OCI-LY7 (cell line): ENCODE data around the gene HGFAC. TPM values are rescaled to one million over a fixed set of nuclear protein-coding genes. Genes with fewer than 3 reads are reported as not detected.

Source experiments
- BruUV-seq: library from RNA; stranded (reverse); fragments of 400-500 nt; replicated peaks from 2 replicates; lab custom pipeline; 2021; lab: Mats Ljungman, UMichigan
- CTCF ChIA-PET: fragments of 300-600 bp; sonication (Branson Sonifier 250); formaldehyde crosslinking; loops from one replicate; lab custom pipeline; 2022; ENCODE audit warnings: antibody characterized with exemption; ENCODE audit not compliant: unreplicated experiment; lab: Charles Lee
- POLR2A ChIA-PET: fragments of 300-600 bp; sonication (Branson Sonifier 250); formaldehyde crosslinking; loops from one replicate; lab custom pipeline; 2022; ENCODE audit warnings: antibody characterized with exemption; lab: Charles Lee
- DNase-seq: peaks from one replicate; pipeline ENCODE4 v3.0.0-alpha.2; 2015; ENCODE audit warnings: low spot score
- H2AFZ ChIP-seq: fragments of 200-600 bp; sonication (generic), shearing (Covaris generic); 2 replicates; pipeline ENCODE4 v1.6.1; 2014; ENCODE audit warnings: mild to moderate bottlenecking, antibody characterized with exemption, low read length, moderate library complexity
- H3K27ac ChIP-seq: fragments of 200-600 bp; sonication (generic); 2 replicates; pipeline ENCODE4 v1.5.1; 2014; ENCODE audit warnings: mixed run types, low read depth, mild to moderate bottlenecking, moderate library complexity, low read length, inconsistent platforms; ENCODE audit not compliant: poor library complexity, severe bottlenecking
- H3K36me3 ChIP-seq: fragments of 200-600 bp; sonication (generic); 2 replicates; pipeline ENCODE4 v1.6.1; 2014; ENCODE audit warnings: mild to moderate bottlenecking, antibody characterized with exemption, low read length, moderate library complexity, mixed read lengths; ENCODE audit not compliant: insufficient read depth
- H3K4me1 ChIP-seq: fragments of 200-600 bp; sonication (generic); 2 replicates; pipeline ENCODE4 v1.5.1; 2014; ENCODE audit warnings: mild to moderate bottlenecking, low read length; ENCODE audit not compliant: insufficient read depth, poor library complexity, severe bottlenecking
- H3K4me2 ChIP-seq: fragments of 200-600 bp; sonication (generic); 2 replicates; pipeline ENCODE4 v1.6.1; 2014; ENCODE audit warnings: mild to moderate bottlenecking, low read length
- H3K4me3 ChIP-seq: fragments of 200-600 bp; sonication (generic); 2 replicates; pipeline ENCODE4 v1.5.1; 2014; ENCODE audit warnings: mild to moderate bottlenecking, low read depth, low read length; ENCODE audit not compliant: poor library complexity, severe bottlenecking
- H3K79me2 ChIP-seq: fragments of 200-600 bp; sonication (generic); 2 replicates; pipeline ENCODE4 v1.6.1; 2016; ENCODE audit warnings: low read depth, mild to moderate bottlenecking, low read length, moderate library complexity, mixed read lengths; ENCODE audit not compliant: insufficient read depth
- H3K9me2 ChIP-seq: fragments of 200-600 bp; sonication (generic); 2 replicates; pipeline ENCODE4 v1.6.1; 2016; ENCODE audit warnings: mild to moderate bottlenecking, low read length, mixed read lengths; ENCODE audit not compliant: insufficient read depth
- H3K9me3 ChIP-seq: fragments of 200-600 bp; sonication (generic); 2 replicates; pipeline ENCODE4 v1.6.1; 2014; ENCODE audit warnings: mild to moderate bottlenecking, mixed run types, low read length, mixed read lengths
- H4K20me1 ChIP-seq: fragments of 200-600 bp; sonication (generic); 2 replicates; pipeline ENCODE4 v1.6.1; 2014; ENCODE audit warnings: mild to moderate bottlenecking, antibody characterized with exemption, low read length, moderate library complexity, mixed read lengths; ENCODE audit not compliant: insufficient read depth
- CTCF ChIP-seq: fragments of 200-600 bp; sonication (generic); conservative IDR thresholded peaks from 2 replicates; pipeline ENCODE4 v1.5.1; 2014; ENCODE audit warnings: mild to moderate bottlenecking, antibody characterized with exemption, low read length, moderate library complexity, mixed read lengths
- EZH2phosphoT487 ChIP-seq: fragments of 200-600 bp; sonication (generic); IDR thresholded peaks from 2 replicates; pipeline ENCODE4 v1.6.1; 2018; ENCODE audit warnings: low read depth, borderline replicate concordance, mild to moderate bottlenecking, mixed run types, antibody characterized with exemption, low read length, moderate library complexity, mixed read lengths
- intact Hi-C: fragments of 100-400 bp; cut with micrococcal nuclease; formaldehyde crosslinking; loops from one replicate; pipeline ENCODE4 v1.10.0; 2022; ENCODE audit not compliant: unreplicated experiment
- total RNA-seq, 2 experiments: library from RNA; depleted of rRNA in 1 of 2; stranded (reverse); fragments of >200 nt in 1 of 2; shearing (Covaris generic) in 1 of 2; gene quantifications; 2 replicates each; pipeline ENCODE4 v1.2.3, GENCODE V29; 2014 to 2022

The HGFAC gene
- total RNA-seq, 2 experiments from 2014 or later: not detected

- H3K4me1 ChIP-seq: no peaks in the 10 kb centered on the region
- H3K36me3 ChIP-seq: no peaks in the 10 kb centered on the region
- BruUV-seq: no TSS peak
- no peak overlapping the region for H3K4me3 ChIP-seq
- no peak for TF ChIP-seq EZH2phosphoT487
- no peak for TF ChIP-seq CTCF
- no peak overlapping the region for H3K27ac ChIP-seq
- POLR2A ChIA-PET: no interaction called here
- H3K9me3 ChIP-seq: 0 out of 2 replicates have a peak, but pooled peaks cover 3% of the 10 kb centered on the region
- no peak for DNase-seq
- H3K4me2 ChIP-seq: no peak overlapping the region
- H3K79me2 ChIP-seq: no peaks in the 10 kb centered on the region
- no peak overlapping the region for H2AFZ ChIP-seq
- intact Hi-C loops: no loop called here
- CTCF ChIA-PET: interaction anchor here (0.5 to 0.7 kb wide), 2 partner anchors 12 to 134 kb away, joined by 3 to 6 read pairs; no protein-coding TSS in a partner anchor
- no peaks in the 10 kb centered on the region for H3K9me2 ChIP-seq
- H4K20me1 ChIP-seq: no peaks in the 10 kb centered on the region
These were observed 31.6 kb downstream of the HGFAC start for GRCh38 chr4:3473181-3473950.

DNA sequence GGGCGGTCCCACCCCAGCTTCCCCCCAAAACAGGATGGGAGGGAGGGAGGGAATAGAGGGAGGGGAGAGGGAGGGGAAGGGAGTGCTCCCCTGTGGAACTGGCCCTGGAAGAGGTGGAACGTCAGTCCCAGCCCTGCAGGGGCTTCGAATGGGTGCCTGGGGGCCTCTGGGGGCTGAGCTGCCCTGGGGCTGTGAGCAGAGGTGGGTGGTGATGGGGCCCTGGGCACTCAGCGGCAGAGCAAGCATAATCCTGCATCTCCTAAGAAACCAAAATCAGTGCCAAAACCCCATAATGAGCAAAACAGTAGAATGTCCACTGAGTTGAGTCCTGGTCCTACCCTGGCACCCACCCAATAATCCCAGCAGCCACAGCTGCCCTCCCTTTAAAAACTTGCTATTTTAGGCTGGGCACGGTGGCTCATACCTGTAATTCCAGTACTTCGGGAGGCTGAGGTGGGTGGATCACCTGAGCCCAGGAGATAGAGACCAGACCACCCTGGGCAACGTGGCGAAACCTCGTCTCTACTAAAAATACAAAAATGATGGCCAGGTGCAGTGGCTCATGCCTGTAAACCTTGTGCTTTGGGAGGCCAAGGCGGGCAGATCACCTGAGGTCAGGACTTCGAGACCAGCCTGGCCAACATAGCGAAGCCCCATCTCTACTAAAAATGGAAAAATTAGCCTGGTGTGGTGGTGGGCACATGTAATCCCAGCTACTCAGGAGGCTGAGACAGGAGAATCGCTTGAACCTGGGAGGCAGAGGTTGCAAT lies 32.4 kb downstream of the HGFAC start:
- CTCF ChIA-PET: interaction anchor here (0.5 to 0.7 kb wide), 2 partner anchors 11 to 135 kb away, joined by 3 to 6 read pairs; no protein-coding TSS in a partner anchor
- Histone ChIP-seq H3K4me1 (no peaks in the 10 kb centered on the region), H3K27ac (no peak overlapping the region), H2AFZ (no peak overlapping the region), H3K79me2 (no peaks in the 10 kb centered on the region), H3K4me3 (no peak overlapping the region), H3K9me2 (no peaks in the 10 kb centered on the region), H3K9me3 (no peaks in the 10 kb centered on the region), H3K36me3 (no peaks in the 10 kb centered on the region), H3K4me2 (no peak overlapping the region), H4K20me1 (no peaks in the 10 kb centered on the region)
- intact Hi-C loops: no loop called here
- POLR2A ChIA-PET: no interaction called here
- BruUV-seq: no TSS peak
- DNase-seq: no peak
- TF ChIP-seq EZH2phosphoT487 (no peak), CTCF (no peak)
